Retina (tissue), 1 donor: ENCODE results near the gene ZFYVE21.

Experiments used
- DNase-seq: peaks from one replicate; pipeline ENCODE4 v3.0.0-alpha.2; 2016

The ZFYVE21 gene

GRCh38 chr14:103739466-103739792 is 23.8 kb downstream of the ZFYVE21 start:
- DNase-seq: no peak

GRCh38 chr14:103739793-103740501 is 24.3 kb downstream of the ZFYVE21 start:
- DNase-seq: no peak

DNA sequence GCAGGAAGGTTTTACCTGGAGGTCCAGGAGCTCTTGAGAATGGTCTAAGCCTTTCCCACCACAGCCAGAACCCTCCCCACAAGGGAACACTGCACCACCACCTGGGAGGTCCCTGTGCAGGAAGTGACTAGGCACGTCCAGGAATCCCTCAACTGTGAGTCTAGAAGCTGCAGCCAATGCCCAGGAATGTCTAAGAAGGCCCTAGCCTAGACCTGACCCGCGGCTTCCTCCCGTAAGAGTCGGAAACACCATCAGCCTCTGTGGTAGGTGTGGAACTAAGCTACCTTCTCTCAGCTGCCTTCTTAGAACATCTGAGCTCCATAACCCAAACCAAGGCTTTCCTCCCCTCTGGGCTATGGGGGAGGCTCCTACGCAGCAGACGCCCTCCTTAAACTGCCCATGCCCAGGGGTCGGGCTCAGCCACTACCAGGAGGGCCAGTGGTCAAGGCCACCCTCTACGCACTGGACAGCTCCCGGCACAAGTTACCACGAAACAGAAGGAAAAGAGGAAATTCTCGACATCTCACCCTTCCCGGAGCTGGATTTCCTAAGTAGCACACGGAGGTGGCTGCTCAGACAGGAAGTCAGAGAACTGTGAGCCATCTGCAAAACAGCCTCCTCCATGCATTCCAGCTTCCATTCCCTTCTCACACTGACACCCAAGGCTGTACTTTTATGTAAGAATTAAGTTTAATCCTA is 25.5 kb downstream of the ZFYVE21 start:
- DNase-seq: no peak

DNA sequence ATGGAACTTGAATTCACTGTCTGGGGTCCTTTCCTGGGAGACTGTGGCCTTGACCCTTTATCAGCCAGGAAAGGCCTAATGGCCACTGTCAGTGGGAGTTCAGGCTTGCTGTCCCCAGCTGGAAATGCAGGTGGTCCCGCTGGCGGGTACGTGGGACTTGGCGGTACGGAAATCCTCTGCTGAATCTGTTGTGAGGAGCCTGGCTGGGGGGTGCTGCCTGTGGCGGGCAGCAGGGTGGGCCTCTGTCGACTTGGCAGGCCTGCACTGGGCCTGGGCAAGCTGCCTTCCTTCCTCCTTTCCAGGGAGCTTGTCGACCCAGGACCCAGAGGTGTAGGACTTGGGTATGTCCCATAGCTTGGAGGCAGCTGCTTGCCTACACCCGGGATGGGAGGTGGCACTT is 26.3 kb downstream of the ZFYVE21 start:
- DNase-seq: no peak

DNA sequence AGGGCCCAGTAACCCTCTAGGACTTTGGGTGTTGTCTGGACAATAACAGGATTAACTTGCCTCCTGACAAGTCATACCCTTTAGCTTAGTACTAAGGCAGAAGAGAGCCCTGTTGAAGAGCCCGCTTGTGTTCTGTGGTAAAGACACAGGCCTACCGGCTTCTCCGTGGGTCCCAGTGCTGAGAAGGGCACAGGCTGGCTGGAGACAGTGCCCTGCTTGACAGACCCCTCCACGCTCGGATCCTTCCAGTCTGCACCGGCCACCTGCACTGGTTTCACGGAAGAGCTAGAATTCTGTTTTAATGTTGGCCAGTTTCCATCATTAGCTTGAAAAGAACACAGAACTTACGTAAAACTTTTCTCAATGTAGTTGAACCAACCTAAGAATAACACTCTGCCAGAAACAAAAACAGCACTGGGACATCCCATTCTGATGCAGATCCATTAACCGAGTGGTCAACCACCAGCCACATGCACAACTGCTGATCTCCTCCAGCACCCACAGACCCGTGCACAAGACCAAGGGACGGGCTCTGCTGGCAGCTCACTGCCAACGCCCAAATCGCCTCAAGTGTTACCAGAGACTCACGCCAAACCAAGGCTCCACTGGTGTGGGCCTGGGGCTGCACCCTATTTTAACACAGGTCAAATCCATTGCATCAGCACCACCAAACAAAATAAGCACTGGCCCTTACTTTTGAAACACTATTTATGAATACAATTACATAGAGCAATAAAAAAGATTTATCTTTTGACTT is 27.1 kb downstream of the ZFYVE21 start:
- no peak for DNase-seq

- DNase-seq: no peak
Observed at GRCh38 chr14:103743691-103744090, 28.1 kb downstream of the ZFYVE21 start.

DNA sequence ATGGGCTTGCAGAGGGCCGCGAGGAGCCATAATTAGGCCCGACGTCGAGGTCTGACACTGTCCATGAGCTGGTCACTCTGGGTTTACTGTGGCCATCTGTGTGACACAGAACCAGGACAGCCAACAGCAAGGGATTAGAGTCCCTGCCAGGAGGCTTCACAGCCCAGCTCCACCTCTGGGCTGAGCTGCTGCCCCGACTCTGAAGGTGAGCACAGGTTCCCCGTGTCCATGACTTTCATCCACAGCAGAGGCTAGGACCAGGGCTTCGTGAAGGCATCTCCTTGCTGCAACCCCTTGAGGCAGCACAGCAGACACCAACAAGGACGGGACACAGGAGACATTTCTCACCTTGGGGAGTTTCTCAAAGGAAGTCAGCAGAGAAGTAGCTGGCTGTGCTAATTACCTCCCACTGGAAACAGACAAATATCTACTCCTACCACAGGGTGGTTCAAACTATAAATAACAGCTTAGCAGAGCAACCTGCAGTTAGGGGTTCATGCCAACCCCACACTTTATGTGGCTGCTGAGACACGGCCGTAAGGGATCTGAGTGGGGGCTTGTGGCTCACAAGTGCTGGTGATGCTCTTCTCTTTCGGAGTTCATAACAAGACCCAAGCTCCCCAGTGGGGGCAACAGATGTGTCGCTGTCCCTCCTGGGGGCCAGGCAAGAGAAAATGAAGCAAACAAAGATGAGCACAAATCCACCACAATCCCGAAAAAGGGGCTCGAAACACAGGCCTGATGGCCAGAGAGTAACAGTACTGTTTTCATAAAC is 29.2 kb downstream of the ZFYVE21 start:
- no peak for DNase-seq

GRCh38 chr14:103745424-103745823 is 29.8 kb downstream of the ZFYVE21 start:
- DNase-seq: no peak

DNA sequence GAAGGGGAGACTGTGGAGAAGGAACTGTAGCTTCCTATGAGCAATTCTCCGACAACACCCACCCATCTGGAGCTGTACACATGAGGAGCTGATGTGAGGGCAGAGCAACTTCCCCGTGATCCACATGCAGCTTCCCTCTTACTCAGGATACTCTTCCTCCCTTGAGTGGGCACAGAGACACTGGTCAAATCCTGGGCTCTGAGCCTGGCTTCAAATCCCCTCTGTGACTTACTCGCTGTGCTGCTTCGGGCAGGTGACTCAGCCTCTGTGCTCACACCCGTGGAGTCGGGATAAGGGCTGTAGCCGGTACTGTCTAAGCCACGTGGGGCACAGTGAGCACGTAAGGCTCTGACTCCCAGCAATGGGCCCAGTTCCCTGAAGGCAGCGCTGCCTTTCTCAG is 31.1 kb downstream of the ZFYVE21 start:
- DNase-seq: no peak

- no peak for DNase-seq
Observed at GRCh38 chr14:103748534-103748857, 32.9 kb downstream of the ZFYVE21 start.

DNA sequence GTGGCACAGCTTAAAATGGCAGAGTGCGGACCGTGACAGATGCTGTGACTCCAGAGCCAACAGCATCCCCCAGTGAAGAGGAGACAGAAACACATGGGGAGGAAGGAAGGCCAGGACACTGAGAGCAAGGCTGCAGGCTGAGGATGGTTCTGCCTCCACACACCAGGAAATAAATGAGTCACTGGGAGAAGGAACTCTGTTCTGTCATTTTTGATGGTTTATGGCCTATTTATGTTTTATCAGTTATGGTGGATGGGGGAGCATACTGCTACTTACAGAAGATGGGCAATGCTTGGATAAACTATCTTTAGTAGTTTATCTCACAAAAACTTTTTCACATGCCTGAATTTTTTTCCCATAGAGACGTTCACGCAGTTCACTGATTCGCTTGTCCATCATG is 33.8 kb downstream of the ZFYVE21 start:
- DNase-seq: no peak

DNA sequence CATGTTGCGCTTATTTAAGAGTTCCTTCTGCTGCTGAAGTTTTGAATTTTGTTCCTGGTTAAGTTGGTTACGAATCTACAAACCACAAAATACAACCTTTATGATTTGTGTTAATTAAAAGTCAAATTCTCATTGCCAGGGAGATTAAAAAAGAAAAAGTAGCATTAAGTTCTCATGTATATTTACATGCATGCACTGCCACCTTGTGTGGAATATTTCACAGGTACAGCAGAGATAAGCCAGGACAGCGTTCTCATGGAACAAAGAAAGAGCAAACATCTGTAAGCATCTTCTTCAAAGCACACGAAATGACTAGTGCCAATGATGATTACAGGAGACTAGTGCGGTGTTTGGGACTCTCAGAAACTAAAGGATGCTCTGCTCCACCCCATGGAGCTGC is 34.2 kb downstream of the ZFYVE21 start:
- no peak for DNase-seq

DNA sequence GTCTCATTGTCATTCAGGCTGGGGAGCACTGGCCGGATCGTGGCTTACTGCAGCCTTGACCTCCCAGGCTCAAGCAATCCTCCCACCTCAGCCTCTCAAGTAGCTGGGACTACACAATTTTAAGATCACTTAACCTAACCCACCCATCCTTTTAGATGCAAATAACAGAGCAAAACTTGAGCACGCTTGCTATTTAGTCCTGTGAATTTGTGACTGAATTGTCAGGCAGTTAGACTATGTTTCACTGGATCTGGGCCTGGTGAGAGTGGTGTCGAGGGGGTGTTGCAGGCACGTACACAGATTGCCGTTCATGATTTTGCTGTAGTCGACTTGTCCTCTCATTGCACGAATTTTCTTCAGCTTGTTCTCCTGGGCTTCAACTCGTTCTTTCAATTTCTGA is 38.2 kb downstream of the ZFYVE21 start:
- no peak for DNase-seq

DNA sequence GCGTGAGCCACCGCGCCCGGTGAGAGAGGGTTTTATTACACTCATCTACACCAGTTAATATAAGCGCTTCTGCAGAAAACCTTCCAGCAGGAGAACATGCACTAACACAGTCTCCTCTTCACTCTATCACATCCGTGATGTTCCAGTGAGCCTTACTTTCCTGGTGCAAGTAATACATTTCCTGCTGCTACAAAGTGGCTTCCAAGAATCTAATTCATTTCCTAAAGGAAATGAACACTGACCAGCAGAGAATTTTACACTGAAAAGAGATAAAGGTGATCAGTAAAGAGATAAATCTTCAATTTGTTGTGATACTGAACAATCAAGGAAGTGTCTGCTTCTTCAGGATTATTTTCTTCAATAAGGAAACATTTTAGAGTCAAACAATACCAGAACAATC is 39.5 kb downstream of the ZFYVE21 start:
- no peak for DNase-seq

GRCh38 chr14:103758059-103758776 is 42.6 kb downstream of the ZFYVE21 start:
- DNase-seq: no peak

DNA sequence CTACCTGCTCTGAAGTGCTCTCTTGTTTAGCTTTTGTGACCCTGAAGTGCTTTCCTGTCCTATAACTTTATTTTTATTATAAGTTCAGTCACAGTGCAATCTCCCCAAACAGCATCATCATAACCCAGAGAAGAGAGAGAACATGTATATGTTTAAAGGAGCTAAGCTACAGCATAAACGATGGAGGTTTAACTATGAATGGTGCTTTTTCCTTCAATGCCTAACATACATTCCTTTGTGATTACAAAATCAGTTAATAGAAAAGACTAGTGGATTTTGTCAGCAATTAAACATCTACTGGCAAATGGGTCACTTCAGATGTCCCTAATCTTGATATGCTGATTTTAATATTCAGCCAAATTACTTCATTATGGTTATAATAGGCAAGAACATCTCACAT is 46.4 kb downstream of the ZFYVE21 start:
- no peak for DNase-seq

DNA sequence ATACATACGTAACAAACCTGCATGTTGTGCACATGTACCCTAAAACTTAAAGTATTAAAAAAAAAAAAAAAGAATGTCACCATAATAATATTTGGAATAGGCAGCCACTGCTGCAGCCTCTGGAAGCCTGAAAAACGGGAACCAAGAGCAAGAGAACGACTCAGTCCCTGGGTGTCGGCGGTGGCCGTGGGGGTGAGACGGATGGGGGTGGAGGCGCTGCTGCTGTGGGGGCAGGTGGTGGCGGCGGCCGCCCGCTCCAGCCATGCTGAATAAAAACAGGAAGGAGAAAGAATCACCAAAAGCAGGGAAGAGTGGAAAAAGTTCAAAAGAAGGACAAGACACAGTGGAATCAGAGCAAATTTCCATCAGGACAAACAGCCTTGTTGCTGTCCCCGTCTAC is 46.9 kb downstream of the ZFYVE21 start:
- no peak for DNase-seq

GRCh38 chr14:103763730-103764488 is 48.3 kb downstream of the ZFYVE21 start:
- no peak for DNase-seq

DNA sequence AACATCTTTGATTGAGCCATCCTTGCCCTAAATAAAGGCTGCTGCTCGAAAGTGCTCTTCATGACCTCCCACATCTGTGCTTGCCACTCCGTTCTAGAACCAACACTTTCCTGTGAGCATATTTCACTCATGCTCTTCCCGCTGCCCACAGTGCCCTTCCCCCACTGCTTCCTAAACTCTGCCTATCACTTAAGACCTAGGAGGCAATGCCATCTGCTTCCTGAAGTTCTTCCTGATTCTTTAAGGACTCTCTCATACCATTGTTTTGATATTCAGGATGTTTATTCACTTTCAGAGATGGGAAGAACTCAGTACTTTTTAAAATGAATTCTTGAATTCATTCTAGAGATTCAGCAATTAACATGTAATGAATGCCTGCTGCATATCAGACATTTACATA is 49.9 kb downstream of the ZFYVE21 start:
- no peak for DNase-seq

DNA sequence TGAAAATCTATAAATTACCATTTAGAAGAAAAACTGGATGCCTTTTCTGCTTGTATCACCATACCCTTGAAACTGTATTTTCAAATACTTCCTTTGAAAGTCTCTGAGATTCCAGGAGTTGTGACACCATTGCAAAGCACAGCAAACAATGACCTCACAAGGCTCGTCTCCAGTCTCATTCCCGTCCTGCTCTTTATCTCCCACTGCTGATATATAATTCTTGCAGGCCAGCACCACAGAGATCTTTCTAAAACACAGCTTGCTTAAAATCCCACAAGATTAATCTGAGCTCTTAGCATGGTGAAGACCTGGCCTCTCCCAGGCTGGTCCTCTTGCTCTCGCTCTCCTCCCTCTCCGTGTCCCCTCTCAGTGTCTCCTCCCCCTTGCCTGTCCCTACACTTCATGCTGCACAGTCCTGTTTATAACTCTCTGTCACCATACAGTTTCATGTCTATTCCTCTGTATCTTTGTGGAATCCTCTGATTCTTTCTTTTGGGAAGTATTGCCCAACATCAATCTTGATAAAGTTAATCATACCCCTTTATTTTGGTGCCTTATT is 51.8 kb downstream of the ZFYVE21 start:
- DNase-seq: no peak

- no peak for DNase-seq
Observed at GRCh38 chr14:103770500-103770899, 54.9 kb downstream of the ZFYVE21 start.

DNA sequence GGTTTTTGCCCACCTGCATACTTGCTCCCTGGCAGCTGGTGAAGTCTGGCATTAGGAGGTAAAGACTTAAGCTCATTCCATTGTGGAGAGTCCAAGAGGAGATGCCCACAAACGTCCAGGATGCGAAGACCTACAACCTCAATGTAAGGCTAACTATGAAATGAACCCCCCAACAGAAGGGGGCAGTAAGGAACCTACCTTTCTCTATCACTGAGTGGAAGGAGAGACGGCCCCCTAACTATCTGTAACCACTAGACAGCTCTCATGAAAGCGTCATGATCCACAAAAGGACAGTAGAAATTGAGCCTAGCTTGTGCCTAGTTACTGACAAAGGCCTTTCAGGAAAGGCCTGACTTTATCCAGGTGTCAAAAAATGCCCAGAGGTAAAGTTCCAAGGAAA is 55.3 kb downstream of the ZFYVE21 start:
- DNase-seq: no peak
